Heart left ventricle (tissue), 16 donors: Measurements from ENCODE around the gene SERINC2. TPM values are rescaled to one million over a fixed set of nuclear protein-coding genes. Genes with fewer than 3 reads are reported as not detected.
"Not testable (repeated sequence)": the region's sequence is repeated elsewhere in the genome, so short reads cannot be mapped to it uniquely, and the experiment has no call there.

Experiments used
- ATAC-seq, 4 donors: fragments of 200-7000 bp; cut with Tn5 transposase; one replicate each; pipeline ENCODE4 v1.9.1; 2020 to 2022; ENCODE audit warnings: moderate library complexity in 4 of 4, mild to moderate bottlenecking in 3 of 4, moderate number of reproducible peaks in 1 of 4
- DNase-seq, 5 donors: peaks; one replicate each; pipeline ENCODE4 v3.0.0-alpha.2; 2020
- H3K27ac ChIP-seq, 12 donors: fragments of 200-600 bp; sonication (generic) in 4 of 12; one replicate each; pipeline versions ENCODE4 v1.5.0 to v1.8.0; 2016 to 2022; ENCODE audit warnings: mild to moderate bottlenecking in 2 of 12
- H3K27me3 ChIP-seq, 9 donors: fragments of 200-600 bp; sonication (generic) in 2 of 9; one replicate each; pipeline versions ENCODE4 v1.5.1 to v1.8.0; 2016 to 2022; ENCODE audit warnings: mild to moderate bottlenecking in 3 of 9
- H3K36me3 ChIP-seq, 9 donors: fragments of 200-600 bp; sonication (generic) in 2 of 9; one replicate each; pipeline versions ENCODE4 v1.5.0 to v1.8.0; 2018 to 2022; ENCODE audit warnings: mild to moderate bottlenecking in 2 of 9
- H3K4me1 ChIP-seq, 12 donors: fragments of 200-600 bp; sonication (generic) in 4 of 12; one replicate each; pipeline versions ENCODE4 v1.5.0 to v1.8.0; 2016 to 2022; ENCODE audit warnings: mild to moderate bottlenecking in 3 of 12
- H3K4me3 ChIP-seq, 12 donors: fragments of 200-600 bp; sonication (generic) in 4 of 12; one replicate each; pipeline versions ENCODE4 v1.5.0 to v1.8.0; 2017 to 2022; ENCODE audit warnings: mild to moderate bottlenecking in 9 of 12, moderate library complexity in 4 of 12
- H3K9me3 ChIP-seq, 12 donors: fragments of 200-600 bp; sonication (generic) in 4 of 12; one replicate each; pipeline versions ENCODE4 v1.5.0 to v1.8.0; 2016 to 2022; ENCODE audit warnings: mild to moderate bottlenecking in 1 of 12
- POLR2A ChIP-seq, 2 donors: fragments of 450-650 bp; IDR thresholded peaks; one replicate each; pipeline ENCODE4 v1.6.1; 2017; ENCODE audit warnings: antibody characterized with exemption in 2 of 2, mild to moderate bottlenecking in 2 of 2, moderate library complexity in 2 of 2
- WGBS, 4 donors: extraction: QIAGEN DNeasy Blood & Tissue Kit in 2 of 4; methylation state at CpG; one replicate each; pipeline versions ENCODE4 v1.1.5 to v1.1.7; 2013 to 2018; 5-methylcytosine and 5-hydroxymethylcytosine counted together
- intact Hi-C, 10 donors: fragments of 100-400 bp; cut with DNase I; formaldehyde crosslinking; loops; one replicate each; pipeline versions ENCODE4 v1.11.1 to v1.14.2; 2022
- polyA plus RNA-seq, 2 donors: library from polyadenylated mRNA; stranded (reverse); fragments of 200-250 nt; gene quantifications; one replicate each; pipeline ENCODE4 v1.2.3, GENCODE V29; 2013
- total RNA-seq, 9 donors: library from RNA; depleted of rRNA in 2 of 9; stranded (reverse); fragments of >200 nt in 2 of 9; fragmentation: NEBNext Ultra II Directional in 3 of 9; extraction: Animal tissue kit (Norgen Biotek cat#: 25700) in 3 of 9; gene quantifications; one replicate each; pipeline versions ENCODE4 v1.1.0 to v1.2.4, GENCODE V29; 2016 to 2023
- TF ChIP-seq, protein P1 (sequence below), 12 donors: fragments of 200-600 bp; sonication (generic) in 4 of 12; IDR thresholded peaks; one replicate each; pipeline versions ENCODE4 v1.5.0 to v1.8.0; 2018 to 2022; ENCODE audit warnings: antibody characterized with exemption in 12 of 12, mild to moderate bottlenecking in 5 of 12
- donor health status: ischemic (EF 13 %, LVEDD 7.1; RV severe dilation, severe dysfunction).
- donor health status: healthy with polysubstance abuse.
- donor health status: DM: no; HTN: yes; CAD: no.
- donor health status: DM: no; HTN: no; CAD: no.
- donor health status: ischemic (EF 25% LVEDD 6.9; RV normal size, moderate dysfunction).
- donor health status: ischemic (EF 25% LVEDD 5.7; RV mildly dilated, moderate dysfunction).
- donor health status: healthy.
- donor health status: DM: yes; HTN: yes; CAD: no.
- donor health status: ischemic (EF 35%, LVEDD 5.7; RV mildly dilated, moderate dysfunction).
- donor health status: nonischemic (EF 11% LVEDD 7.7; RV severe dilation, severe dysfunction).
- donor health status: DM: yes; HTN: yes; CAD: no.
- donor health status: PGD.
- donor health status: ischemic (EF 29% LVEDD 5.4; RV normal size, mild dysfunction).
- donor health status: nonischemic (EF 23%, LVEDD 6.1; RV moderate dilation, normal function).

Gene SERINC2
- total and polyA plus RNA-seq, 11 donors = 0.94 to 8.5 (median 2.3) TPM

- Histone ChIP-seq H3K9me3 (peaks cover 0 to 44% (median 29%) of the 10 kb centered on the region in 12 donors), H3K27ac (no peak overlapping the region), H3K27me3 (peaks cover 0 to 6% (median 0%) of the 10 kb centered on the region in 9 donors), H3K36me3 (no peaks in the 10 kb centered on the region), H3K4me1 (no peaks in the 10 kb centered on the region), H3K4me3 (no peak overlapping the region)
- intact Hi-C loops = no loop called here
- 89 to 96% (median 90%) methylated on average over 5 of the region's 5 CpGs for WGBS, 4 donors
- no peak for DNase-seq
- TF ChIP-seq POLR2A (IDR thresholded peaks at IDR 0.05) = no peak
- TF ChIP-seq, protein P1, sequence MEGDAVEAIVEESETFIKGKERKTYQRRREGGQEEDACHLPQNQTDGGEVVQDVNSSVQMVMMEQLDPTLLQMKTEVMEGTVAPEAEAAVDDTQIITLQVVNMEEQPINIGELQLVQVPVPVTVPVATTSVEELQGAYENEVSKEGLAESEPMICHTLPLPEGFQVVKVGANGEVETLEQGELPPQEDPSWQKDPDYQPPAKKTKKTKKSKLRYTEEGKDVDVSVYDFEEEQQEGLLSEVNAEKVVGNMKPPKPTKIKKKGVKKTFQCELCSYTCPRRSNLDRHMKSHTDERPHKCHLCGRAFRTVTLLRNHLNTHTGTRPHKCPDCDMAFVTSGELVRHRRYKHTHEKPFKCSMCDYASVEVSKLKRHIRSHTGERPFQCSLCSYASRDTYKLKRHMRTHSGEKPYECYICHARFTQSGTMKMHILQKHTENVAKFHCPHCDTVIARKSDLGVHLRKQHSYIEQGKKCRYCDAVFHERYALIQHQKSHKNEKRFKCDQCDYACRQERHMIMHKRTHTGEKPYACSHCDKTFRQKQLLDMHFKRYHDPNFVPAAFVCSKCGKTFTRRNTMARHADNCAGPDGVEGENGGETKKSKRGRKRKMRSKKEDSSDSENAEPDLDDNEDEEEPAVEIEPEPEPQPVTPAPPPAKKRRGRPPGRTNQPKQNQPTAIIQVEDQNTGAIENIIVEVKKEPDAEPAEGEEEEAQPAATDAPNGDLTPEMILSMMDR (IDR thresholded peaks at IDR 0.05) = no peak
- no peak for ATAC-seq
These were observed 45.4 kb downstream of the SERINC2 start for GRCh38 chr1:31458287-31458896.

- peaks cover 0 to 6% (median 0%) of the 10 kb centered on the region in 9 donors for H3K27me3 ChIP-seq
- no peaks in the 10 kb centered on the region for H3K36me3 ChIP-seq
- DNase-seq = no peak
- peaks cover 0 to 39% (median 28%) of the 10 kb centered on the region in 12 donors for H3K9me3 ChIP-seq
- no peak overlapping the region for H3K4me3 ChIP-seq
- H3K4me1 ChIP-seq = no peaks in the 10 kb centered on the region
- H3K27ac ChIP-seq = no peak overlapping the region
- intact Hi-C loops = loop anchor here in 5 of 10 donors (2.0 to 5.0 kb wide), 2 partner anchors 87 to 89 kb away; no protein-coding TSS in a partner anchor
- WGBS, 4 donors = 45 to 59% (median 55%) methylated on average over 6 of the region's 6 CpGs
- ATAC-seq = no peak
- no peak for TF ChIP-seq POLR2A (IDR thresholded peaks at IDR 0.05)
- TF ChIP-seq, protein P1 (IDR thresholded peaks at IDR 0.05) = peak in 4 of 12 donors; percentile 8 to 31 (median 26)
These were observed 47.0 kb downstream of the SERINC2 start for GRCh38 chr1:31460027-31460426.

DNA sequence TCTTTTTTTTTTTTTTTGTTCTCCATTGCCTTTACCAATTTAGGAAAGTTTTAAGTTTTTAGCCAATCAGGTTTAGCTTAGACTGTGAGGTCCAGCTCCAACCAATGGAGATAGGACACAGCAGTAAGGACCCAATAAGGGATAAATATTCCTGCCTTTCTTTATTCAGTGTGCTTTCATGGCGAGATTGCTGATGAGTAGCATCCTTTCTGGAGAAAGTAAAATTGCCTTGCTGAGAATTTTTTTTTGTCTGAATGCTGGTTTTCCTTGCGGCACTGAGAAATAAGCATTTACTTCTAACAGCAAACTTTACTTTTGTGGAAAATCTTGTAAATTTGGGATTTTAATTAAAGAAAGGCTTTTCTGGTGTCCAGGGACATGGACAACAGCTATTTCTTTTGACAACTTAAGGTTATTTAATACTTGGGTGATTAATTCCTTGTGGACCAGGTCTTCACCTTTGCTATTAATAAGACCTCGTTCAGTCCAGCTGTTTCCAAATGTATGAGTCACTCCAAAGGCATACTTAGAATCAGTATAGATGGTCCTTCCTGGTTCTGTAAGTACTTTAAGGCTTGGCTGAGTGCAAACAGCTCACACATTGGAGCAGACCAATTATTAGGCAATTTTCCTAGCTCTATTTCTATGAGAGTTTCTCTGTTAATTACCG is 54.1 kb downstream of the SERINC2 start:
- 76 to 82% (median 79%) methylated on average over 4 of the region's 4 CpGs for WGBS, 4 donors
- intact Hi-C loops = no loop called here
- Histone ChIP-seq H3K36me3 (no peaks in the 10 kb centered on the region), H3K4me1 (no peaks in the 10 kb centered on the region), H3K27me3 (peaks cover 0 to 10% (median 0%) of the 10 kb centered on the region in 9 donors), H3K9me3 (peaks cover 0 to 23% (median 8%) of the 10 kb centered on the region in 12 donors), H3K27ac (no peak overlapping the region), H3K4me3 (no peak overlapping the region)
- ATAC-seq (no peak), DNase-seq (no peak)
- TF ChIP-seq, protein P1 (IDR thresholded peaks at IDR 0.05) = no peak
- TF ChIP-seq POLR2A (IDR thresholded peaks at IDR 0.05) = no peak

- intact Hi-C loops = no loop called here
- Histone ChIP-seq H3K27ac (no peak overlapping the region), H3K4me3 (no peak overlapping the region), H3K27me3 (peaks cover 0 to 10% (median 0%) of the 10 kb centered on the region in 9 donors), H3K4me1 (no peaks in the 10 kb centered on the region), H3K9me3 (peaks cover 0 to 22% (median 8%) of the 10 kb centered on the region in 12 donors), H3K36me3 (no peaks in the 10 kb centered on the region)
- TF ChIP-seq POLR2A (IDR thresholded peaks at IDR 0.05) = no peak
- TF ChIP-seq, protein P1 (IDR thresholded peaks at IDR 0.05) = no peak
- WGBS, 4 donors = 86 to 92% (median 90%) methylated on average over 11 of the region's 11 CpGs
- no peak for ATAC-seq
- DNase-seq = no peak
These were observed 57.8 kb downstream of the SERINC2 start for GRCh38 chr1:31470794-31471315.

GRCh38 chr1:31471452-31472313 is 58.7 kb downstream of the SERINC2 start:
- 74 to 83% (median 79%) methylated on average over 7 to 8 of the region's 8 CpGs for WGBS, 4 donors
- H3K4me1 ChIP-seq, intact Hi-C loops, ATAC-seq, DNase-seq, H3K4me3 ChIP-seq, H3K27ac ChIP-seq, H3K36me3 ChIP-seq: not testable (repeated sequence)
- H3K27me3 ChIP-seq = peaks cover 0 to 10% (median 0%) of the 10 kb centered on the region in 9 donors
- H3K9me3 ChIP-seq = peaks cover 0 to 14% (median 5%) of the 10 kb centered on the region in 12 donors

GRCh38 chr1:31472314-31472651 is 59.3 kb downstream of the SERINC2 start:
- ATAC-seq, H3K4me1 ChIP-seq, H3K9me3 ChIP-seq, H3K4me3 ChIP-seq, DNase-seq, H3K36me3 ChIP-seq, intact Hi-C loops, H3K27ac ChIP-seq: not testable (repeated sequence)
- WGBS, 4 donors = 75 to 80% (median 79%) methylated on average over 4 of the region's 4 CpGs
- peaks cover 0 to 10% (median 0%) of the 10 kb centered on the region in 9 donors for H3K27me3 ChIP-seq
